GM19238 (cell line): Measurements from ENCODE around the gene SELENOH.
"Not testable (repeated sequence)": the region's sequence is repeated elsewhere in the genome, so short reads cannot be mapped to it uniquely, and the experiment has no call there.

ENCODE experiments used
- DNase-seq: peaks from one replicate; pipeline ENCODE4 v3.0.0; 2011; ENCODE audit warnings: low spot score; ENCODE audit not compliant: insufficient read length

SELENOH gene, protein sequence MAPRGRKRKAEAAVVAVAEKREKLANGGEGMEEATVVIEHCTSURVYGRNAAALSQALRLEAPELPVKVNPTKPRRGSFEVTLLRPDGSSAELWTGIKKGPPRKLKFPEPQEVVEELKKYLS

DNA sequence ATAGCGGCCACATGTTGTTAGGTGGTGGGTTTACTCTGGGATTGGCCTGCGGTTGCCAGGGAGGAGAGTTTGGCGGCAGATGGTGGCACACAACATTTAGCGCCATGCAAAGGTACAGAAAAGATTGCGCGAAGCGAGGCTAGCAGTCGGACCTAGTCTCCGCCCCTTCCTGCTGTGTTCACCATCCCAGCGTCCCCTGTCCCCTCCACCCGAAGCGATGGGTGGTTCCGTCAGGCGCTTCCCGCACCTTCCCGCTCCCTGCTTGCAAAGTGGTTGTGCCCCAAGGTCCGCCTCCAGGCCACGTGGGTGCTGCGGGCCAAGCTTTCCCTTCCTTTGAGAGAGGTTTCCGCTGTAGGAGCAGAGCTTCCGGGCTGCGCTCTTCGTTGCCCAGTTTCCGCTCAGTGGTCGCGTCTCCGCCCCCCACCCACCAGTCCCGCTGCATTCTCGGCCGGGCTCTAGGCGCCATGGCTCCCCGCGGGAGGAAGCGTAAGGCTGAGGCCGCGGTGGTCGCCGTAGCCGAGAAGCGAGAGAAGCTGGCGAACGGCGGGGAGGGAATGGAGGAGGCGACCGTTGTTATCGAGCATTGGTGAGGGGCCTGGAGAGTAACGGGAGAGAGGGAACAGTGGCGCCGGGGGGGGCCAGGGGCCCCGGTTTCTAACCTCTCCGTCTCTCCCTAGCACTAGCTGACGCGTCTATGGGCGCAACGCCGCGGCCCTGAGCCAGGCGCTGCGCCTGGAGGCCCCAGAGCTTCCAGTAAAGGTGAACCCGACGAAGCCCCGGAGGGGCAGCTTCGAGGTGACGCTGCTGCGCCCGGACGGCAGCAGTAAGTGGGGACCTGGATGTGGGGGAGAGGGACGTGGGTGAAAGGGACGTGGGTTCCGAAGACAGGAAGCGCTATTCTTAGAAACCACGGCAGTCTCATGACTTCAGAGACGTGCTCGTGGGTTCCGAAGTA is at the start of gene SELENOH:
Gene SELENOH (plus strand): TSS at position 360 of the 955 bp plus-strand sequence. CDS start 105 bp downstream, at position 465.
- peak; percentile 89 for DNase-seq

DNA sequence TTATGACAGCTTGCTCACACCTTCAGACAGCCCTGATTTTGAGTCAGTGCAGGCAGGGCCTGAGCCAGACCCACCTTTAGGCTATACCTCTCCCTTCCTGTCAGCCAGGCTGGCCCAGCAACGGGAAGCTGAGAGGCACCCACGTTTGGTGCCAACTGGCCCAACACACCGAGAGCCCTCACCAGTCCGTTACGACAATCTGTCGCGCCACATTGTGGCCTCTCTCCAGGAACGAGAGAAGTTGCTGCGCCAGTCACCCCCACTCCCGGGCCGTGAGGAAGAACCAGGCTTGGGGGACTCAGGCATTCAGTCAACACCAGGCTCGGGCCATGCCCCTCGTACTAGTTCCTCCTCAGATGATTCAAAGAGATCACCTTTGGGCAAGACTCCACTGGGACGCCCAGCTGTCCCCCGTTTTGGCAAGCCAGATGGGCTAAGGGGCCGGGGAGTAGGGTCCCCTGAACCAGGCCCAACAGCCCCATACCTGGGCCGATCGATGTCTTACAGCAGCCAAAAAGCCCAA is 42.4 kb upstream of the SELENOH start:
- no peak for DNase-seq

DNA sequence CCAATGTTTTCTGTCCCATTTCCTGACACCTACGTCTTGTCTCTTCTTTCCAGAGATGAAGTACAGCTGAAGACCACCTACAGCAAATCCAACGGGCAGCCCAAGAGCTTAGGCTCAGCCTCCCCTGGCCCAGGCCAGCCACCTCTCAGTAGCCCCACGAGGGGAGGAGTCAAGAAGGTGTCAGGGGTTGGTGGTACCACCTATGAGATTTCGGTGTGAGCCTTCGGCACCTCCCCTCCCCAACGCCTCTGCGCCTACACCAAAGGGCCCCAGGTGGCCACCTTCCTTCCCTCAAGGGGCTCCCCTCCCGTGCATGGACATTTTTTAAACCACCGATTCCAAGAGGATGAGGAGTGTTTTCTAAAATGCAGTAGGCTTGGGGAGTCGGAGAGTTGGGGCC is 41.5 kb upstream of the SELENOH start:
- no peak for DNase-seq

DNA sequence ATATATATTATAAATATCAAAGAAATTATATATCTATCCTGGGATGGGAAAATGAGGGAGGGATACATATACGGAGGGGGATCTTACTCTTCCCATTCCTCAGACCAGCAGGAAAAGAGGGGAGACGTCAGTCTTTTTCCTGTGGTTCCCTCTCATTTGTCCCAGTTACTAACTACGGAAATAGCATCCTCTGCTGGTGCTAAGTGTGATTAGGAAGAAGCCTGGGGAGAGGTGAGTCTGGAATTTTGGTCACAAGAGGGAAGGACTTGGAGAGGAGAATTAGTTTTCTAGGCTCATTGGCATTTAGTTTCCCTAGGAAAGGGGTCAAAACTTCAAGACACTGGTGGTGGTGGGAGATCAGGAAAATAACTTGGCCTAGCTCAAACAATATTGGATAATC is 40.9 kb upstream of the SELENOH start:
- DNase-seq = no peak

DNA sequence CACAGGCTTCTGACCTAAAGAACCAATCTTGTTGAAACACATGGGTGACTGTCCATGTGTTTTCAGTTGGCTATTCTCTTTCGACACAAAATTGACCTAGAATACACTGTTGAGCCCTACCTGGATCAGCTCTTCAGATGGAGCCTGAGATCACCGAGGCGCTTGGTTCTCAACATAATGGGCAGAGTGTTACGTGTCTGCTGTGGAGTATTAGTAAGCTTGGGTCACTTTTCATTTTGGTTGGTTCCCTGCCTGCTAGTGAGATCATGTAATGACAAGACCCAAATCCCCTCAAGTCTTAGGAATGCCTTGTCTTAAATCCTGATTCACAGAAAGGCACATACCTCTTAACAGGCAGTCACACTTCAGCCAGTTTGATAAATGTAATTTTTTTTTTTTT is 38.0 kb upstream of the SELENOH start:
- no peak for DNase-seq

DNA sequence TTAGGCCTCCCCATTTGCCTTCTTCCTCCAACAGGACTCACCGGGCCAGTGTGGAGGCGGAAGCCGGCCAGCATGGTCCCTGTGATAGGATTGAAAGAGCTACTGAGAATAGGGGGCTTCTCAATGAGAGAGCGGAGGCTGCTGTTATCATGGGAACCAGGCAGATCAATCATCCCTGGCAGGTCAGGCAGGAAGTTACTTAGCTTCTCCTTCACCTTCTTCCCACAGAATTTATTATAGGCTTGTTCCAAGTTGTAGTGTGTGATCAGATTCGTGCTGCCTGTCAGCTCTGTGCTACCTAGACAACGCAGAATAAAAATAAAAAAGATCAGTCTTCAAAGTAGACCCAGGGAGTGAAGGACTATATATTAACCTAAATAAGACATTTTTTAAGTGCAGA is 36.4 kb upstream of the SELENOH start:
- DNase-seq = no peak

DNA sequence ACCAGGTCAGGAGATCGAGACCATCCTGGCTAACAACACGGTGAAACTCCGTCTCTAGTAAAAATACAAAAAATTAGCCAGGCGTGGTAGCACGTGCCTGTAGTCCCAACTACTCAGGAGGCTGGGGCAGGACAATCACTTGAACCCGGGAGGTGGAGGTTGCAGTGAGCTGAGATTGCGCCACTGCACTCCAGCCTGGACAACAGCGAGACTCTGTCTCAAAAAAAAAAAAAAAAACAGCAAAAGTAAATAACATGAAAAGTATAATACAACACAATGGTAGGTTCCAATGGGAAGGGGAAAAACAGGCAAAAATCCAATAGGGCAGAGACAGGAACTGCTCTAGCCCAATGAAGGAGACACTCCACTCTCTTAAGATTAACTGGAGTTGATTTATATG is 35.9 kb upstream of the SELENOH start:
- DNase-seq = not testable (repeated sequence)

DNA sequence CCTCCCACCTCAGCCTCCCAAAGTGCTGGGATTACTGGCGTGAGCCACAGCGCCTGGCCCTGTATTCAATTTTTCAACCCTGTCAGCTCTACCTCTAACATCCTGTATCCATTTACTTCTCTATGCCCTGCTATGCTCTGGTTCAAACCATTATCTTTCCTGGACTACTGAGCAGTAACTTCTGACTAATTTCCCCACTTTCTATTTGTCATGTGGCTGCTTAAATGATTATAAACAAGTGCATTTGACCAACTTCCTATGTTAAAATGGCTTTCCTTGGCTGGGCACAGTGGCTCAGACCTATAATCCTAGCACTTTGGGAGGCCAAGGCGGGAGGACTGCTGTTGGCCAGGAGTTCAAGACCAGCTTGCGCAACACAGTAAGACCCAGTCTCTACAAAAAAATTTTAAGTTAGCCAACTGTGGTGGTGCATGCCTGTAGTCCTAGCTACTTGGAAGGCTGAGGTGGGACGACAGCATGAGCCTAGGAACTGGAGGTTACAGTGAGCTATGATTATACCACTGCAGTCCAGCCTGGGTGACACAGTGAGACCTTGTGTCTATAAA is 31.4 kb upstream of the SELENOH start:
- DNase-seq = no peak

DNA sequence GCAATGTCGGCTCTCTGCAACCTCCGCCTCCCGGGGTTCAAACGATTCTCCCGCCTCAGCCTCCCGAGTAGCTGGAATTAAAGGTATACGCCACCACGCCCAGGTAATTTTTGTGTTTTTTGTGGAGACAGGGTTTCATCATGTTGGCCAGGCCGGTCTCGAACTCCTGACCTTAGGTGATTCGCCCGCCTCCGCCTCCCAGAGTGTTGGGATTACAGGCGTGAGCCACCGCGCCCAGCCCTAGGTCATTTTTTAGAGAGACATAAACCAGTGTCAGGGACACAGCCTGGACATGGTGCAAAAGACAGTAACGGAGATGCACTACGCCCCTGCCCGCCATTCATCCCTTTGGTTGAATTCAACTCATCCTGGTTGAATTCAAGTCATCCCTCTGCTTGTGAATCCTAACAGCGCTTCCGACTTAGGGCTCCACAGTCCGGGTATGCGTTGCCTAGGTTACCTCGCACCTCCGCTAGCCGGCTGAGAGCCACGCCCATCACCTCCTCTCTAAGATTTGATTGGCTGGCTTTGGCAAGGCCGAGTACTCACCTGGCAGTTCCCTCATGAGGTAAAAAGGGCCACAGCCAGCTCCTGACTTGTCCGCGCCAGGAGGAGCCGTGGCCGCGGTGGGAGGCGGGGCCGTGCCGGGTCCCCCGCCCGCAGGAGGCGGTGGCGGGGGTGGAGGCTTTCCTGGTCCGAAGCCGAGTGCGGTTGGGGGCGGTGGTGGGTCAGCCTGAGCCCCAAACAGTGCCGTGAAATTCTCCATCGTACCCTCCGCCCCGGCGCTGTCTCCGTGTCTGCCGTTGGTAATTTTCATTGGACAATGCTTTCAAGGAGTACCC is 29.7 kb upstream of the SELENOH start, which contains the start of gene MED19:
Gene MED19 (minus strand): TSS at position 802 of the 842 bp plus-strand sequence. CDS start 36 bp downstream, at position 766.
- DNase-seq = peak; percentile 64

DNA sequence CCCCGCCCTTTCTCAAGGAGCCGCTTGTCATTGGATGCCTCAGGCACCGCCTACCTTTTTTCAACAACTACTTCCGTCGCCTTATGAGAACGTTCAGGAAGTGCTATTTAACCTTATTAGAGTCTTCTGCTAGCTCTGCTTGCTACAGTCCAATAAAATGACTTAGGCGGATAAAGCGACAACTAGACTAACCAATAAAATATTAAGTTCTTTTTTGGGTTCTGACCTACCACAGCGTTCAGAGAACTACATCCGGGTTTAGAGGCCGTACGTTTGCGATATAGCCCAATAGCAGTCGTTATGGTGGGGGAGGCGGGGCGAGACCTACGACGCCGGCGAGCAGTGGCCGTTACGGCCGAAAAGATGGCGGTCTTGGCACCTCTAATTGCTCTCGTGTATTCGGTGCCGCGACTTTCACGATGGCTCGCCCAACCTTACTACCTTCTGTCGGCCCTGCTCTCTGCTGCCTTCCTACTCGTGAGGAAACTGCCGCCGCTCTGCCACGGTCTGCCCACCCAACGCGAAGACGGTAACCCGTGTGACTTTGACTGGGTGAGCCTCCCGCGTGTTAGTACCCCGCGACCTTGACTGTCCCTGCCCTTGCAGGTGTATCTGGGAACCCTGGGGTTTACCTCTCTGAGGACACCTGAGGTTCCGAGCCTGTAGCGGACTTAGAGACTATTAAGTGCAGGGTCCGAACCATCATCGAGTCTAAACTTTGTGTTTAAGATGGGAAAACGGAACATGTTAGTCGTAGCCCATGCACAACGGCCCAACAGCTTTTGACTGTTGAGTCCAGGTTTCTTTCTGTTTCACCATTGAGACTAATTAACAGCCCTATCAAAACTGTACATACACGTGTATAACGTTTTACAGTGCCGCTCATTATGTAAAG is 28.8 kb upstream of the SELENOH start, which contains the start of gene TMX2:
Gene TMX2 (plus strand): TSS at position 338 of the 895 bp plus-strand sequence. CDS start 26 bp downstream, at position 364.
- peak; percentile 74 for DNase-seq

DNA sequence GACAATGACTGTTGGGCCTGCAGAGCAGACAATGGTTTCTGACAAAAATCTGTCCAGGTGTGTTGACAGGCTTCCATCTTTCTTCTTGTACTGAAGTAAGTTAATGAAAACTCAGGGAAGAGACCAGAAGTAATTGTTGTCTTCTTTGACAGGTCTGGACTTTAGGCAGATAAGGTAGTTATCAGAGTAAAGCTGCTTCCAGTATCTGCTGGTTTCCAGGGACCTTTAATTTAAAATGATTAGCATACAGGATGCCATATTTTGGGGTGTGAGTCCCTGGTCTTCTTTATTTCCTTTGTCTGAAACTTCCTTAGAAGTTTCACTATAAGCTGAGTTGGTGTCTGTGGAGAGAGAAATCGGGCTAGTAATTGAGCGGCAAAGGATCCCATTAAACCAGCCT is 27.5 kb upstream of the SELENOH start:
- DNase-seq = no peak

DNA sequence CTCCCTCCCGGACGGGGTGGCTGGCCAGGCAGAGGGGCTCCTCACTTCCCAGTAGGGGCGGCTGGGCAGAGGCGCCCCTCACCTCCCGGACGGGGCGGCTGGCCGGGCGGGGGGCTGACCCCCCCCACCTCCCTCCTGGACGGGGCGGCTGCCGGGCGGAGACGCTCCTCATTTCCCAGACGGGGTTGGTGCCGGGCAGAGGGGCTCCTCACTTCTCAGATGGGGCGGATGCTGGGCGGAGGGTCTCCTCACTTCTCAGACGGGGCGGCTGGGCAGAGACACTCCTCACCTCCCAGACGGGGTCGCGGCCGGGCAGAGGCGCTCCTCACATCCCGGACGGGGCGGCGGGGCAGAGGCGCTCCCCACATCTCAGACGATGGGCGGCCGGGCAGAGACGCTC is 24.6 kb upstream of the SELENOH start:
- DNase-seq = not testable (repeated sequence)

DNA sequence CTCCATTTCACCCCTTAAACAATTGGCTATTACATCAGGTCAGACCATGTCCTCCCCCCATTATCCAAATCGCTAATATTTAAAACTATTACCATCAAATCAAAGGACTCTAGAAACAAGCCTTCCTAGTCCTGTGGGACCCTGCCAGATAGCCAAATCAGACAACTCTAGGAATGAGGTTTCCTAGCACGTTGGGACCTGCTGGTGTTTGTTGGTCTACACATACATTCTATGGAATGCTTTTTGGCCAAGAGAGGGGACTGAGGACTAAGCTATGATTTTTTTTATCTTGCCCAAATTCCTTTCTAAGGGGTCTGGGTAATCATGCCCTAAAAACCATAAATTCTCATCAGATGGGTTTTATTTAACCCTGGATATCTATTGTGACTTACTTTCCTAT is 14.1 kb upstream of the SELENOH start:
- no peak for DNase-seq

DNA sequence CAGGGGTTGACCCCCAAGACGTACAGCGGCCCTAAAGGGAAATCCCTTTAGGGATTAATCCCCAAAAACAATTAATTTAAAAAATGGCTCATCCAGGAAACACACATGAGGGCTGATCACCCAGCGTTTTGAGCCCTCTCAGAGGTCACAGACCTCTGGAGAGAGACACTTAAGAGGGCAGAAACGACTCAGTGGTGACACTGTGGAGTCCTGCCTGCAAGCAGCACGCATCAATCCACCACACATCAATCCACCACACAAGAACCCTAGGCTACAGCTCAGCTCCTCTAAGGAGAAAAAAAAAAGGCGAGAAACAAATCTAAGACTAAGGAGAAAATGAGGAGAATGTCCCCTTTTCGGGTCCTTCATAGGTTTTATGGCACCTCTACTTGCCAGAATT is 12.5 kb upstream of the SELENOH start:
- no peak for DNase-seq

DNA sequence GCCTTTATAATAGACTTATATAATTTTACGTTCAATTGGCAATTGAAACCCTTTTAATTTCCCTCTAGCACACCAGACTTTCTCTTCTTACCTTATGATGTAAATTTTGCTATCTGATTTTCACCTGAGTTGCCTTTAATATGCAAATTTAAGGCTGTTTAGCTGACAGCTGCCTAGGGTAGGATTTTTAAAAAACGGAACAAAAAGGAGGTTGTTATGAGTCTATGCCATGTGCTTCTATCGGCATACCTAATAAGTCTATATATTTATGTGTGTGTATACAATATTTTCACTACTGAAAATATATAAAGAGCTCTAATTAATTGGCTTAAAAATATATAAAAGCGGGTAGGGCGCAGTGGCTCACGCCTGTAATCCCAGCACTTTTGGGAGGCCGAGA is 11.8 kb upstream of the SELENOH start:
- DNase-seq = no peak

DNA sequence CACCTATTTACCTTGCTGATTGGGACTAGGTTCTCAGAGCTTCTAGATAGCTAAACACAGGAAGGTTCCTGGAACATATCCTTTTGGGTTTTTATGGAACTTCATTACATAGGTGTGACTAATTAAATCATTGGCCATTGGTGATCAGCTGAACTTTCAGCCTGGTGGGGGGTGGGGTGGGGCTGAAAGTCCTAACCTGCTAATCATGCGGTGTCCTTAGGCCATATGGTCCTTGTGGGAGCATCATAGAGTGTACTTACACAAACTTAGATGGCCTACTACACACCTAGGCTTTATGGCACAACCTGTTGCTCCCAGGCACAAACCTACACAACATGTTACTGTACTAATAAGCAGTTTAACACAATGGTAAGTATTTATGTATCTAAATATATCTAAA is 8.6 kb upstream of the SELENOH start:
- DNase-seq = no peak

DNA sequence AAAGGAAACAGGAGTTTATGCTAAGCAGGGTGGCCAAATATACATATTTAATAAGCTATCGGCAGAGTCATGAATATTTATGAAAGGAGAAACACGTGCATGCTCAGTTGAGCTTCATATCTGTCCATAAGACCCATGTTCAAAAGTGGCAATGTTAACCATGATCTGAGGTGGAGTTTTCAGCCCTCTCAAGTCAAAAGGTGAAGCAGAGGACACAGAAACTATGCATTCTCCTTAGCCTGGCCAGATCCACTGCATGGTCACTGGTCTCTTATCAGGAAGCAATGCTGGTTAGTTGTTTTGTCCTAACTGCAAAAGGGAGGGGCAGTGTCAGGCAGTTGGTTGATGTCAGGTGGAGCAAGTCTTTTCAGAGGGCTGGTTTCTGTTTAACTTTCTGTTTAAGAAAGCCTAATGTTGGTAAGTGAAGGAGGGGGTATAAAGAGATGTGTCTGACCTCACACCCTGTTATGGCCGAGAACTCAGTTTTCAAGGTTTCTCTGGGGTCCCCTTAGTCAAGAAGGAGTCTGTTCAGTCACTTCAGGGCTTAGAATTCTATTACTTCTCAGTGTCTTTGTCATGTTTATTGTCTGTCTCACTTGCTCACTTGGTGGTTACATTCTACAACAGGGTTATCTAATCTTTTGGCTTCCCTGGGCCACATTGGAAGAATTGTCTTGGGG is 5.5 kb upstream of the SELENOH start:
- no peak for DNase-seq

DNA sequence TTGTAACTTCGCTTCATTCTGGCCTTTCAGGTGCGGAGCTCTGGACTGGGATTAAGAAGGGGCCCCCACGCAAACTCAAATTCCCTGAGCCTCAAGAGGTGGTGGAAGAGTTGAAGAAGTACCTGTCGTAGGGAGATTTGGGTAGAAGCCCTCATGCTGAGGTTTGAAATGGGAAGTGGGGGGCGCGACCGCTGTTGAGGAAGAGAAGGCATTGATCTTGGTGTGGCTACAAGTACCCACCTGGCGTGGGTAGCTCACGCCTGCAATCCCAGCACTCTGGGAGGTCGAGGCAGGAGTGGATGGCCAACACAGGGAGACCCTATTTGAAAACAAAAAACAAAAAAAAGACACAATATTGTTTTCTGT is 779 bp downstream of the SELENOH start:
- no peak for DNase-seq

DNA sequence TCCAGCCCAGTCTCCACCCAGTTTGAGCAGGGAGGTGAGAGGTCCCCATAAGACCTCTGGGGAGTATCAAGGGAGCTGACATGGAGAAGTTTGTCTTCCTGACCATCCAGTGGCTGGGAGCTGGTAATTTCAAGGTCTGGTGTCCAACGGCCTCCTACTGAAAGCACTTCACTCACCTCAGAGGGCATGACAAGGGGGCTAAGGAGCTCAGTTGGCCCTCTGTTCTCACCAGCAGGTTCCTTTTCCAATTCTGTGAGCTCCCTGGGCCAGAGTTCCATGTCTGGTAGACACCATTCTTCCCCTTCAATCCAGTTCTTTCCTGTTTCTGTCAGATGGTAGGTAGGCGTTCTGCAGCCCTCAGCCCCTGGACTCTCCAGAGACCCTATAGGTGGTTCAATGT is 3.1 kb downstream of the SELENOH start:
- no peak for DNase-seq

DNA sequence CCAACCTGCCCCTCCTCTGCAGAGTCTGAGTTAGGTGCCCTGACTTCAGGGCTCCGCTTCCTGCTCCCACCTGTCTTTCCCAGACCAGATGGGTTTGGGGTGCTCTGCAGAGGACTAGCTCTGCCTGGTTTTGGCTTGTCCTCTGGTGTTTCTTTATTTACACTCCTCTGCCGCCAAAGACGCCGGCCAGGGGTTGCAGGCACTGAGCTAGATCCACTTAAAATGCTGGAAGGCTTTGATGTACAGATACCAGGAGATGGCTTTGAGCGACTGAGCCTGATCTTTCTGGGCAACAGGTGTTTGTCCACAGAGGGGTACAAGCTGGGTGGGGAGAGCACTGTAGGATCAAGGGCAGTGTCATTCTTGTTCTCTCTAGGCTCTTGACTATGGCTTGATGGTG is 3.9 kb downstream of the SELENOH start:
- no peak for DNase-seq
